ENCODE data around the gene DLX1. TPM values are rescaled to one million over a fixed set of nuclear protein-coding genes. Genes with fewer than 3 reads are reported as not detected.

Gene DLX1
- total RNA-seq, 1 donor from 2014 or later = 10.0 TPM

GRCh38 chr2:172082944-172083627 lies 2.2 kb upstream of the DLX1 start:
- Mint-ChIP-seq H3K36me3 (peaks cover 9% of the 10 kb centered on the region), H3K27ac (no peak overlapping the region), H3K9me3 (no peaks in the 10 kb centered on the region), H3K27me3 (peaks cover 100% of the 10 kb centered on the region), H3K4me3 (peak overlapping the region; percentile 92), H3K4me1 (ENCODE audit: unreplicated experiment) (peaks cover 31% of the 10 kb centered on the region)
- DNase-seq (ENCODE audit: extremely low spot score, unreplicated experiment) = no peak
- TF ChIP-seq CTCF (conservative IDR thresholded peaks at IDR 0.05) = no peak

GRCh38 chr2:172083628-172084394 lies 1.5 kb upstream of the DLX1 start:
- Mint-ChIP-seq H3K27ac (peak overlapping the region; percentile 43), H3K9me3 (no peaks in the 10 kb centered on the region), H3K4me3 (peak overlapping the region; percentile 92), H3K36me3 (peaks cover 10% of the 10 kb centered on the region), H3K27me3 (peaks cover 100% of the 10 kb centered on the region), H3K4me1 (ENCODE audit: unreplicated experiment) (peaks cover 38% of the 10 kb centered on the region)
- no peak for DNase-seq (ENCODE audit: extremely low spot score, unreplicated experiment)
- TF ChIP-seq CTCF (conservative IDR thresholded peaks at IDR 0.05) = no peak

GRCh38 chr2:172084395-172084644 lies 987 bp upstream of the DLX1 start:
- peak overlapping the region; percentile 43 for H3K27ac Mint-ChIP-seq
- H3K27me3 Mint-ChIP-seq = peaks cover 100% of the 10 kb centered on the region
- H3K4me1 Mint-ChIP-seq (ENCODE audit: unreplicated experiment) = peaks cover 39% of the 10 kb centered on the region
- H3K4me3 Mint-ChIP-seq = peak overlapping the region; percentile 92
- H3K9me3 Mint-ChIP-seq = no peaks in the 10 kb centered on the region
- peaks cover 10% of the 10 kb centered on the region for H3K36me3 Mint-ChIP-seq
- DNase-seq (ENCODE audit: extremely low spot score, unreplicated experiment) = no peak
- no peak for TF ChIP-seq CTCF (conservative IDR thresholded peaks at IDR 0.05)

- peak overlapping the region; percentile 88 for H3K27ac Mint-ChIP-seq
- peaks cover 100% of the 10 kb centered on the region for H3K27me3 Mint-ChIP-seq
- H3K4me3 Mint-ChIP-seq = peak overlapping the region; percentile 92
- H3K4me1 Mint-ChIP-seq (ENCODE audit: unreplicated experiment) = peaks cover 39% of the 10 kb centered on the region
- peak; percentile 90 for DNase-seq (ENCODE audit: extremely low spot score, unreplicated experiment)
- H3K36me3 Mint-ChIP-seq = peaks cover 7% of the 10 kb centered on the region
- no peak for TF ChIP-seq CTCF (conservative IDR thresholded peaks at IDR 0.05)
- no peaks in the 10 kb centered on the region for H3K9me3 Mint-ChIP-seq
Measured at GRCh38 chr2:172084645-172085459, 455 bp upstream of the DLX1 start.

- DNase-seq (ENCODE audit: extremely low spot score, unreplicated experiment) = no peak
- Mint-ChIP-seq H3K4me3 (peak overlapping the region; percentile 92), H3K36me3 (peaks cover 3% of the 10 kb centered on the region), H3K27me3 (peaks cover 99% of the 10 kb centered on the region), H3K27ac (peak overlapping the region; percentile 23), H3K4me1 (ENCODE audit: unreplicated experiment) (peaks cover 28% of the 10 kb centered on the region), H3K9me3 (no peaks in the 10 kb centered on the region)
- TF ChIP-seq CTCF (conservative IDR thresholded peaks at IDR 0.05) = peak; percentile 54
Measured at GRCh38 chr2:172086241-172087206, 1.2 kb downstream of the DLX1 start.

All from type B pancreatic cell (in vitro differentiated cells).